Measurements from ENCODE around the gene ABCB1.

DNA sequence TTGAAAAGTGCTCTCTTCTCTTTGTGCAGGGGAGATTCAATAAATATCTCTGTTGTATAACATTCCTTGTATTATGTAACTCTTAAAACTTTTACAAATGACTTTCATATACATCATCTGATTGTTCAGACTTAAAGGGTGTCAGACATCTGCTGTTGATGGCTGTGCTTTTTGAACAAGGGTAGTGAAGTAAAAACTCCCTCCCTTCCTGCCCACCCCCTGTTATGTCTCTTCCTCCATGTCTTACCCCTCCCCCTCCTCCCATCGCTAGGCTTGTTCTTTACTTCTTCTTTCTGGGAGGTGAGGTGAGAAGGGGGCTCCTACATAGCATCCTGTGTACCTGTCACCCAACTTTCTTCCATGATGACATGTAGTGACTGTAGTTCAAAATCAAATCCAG is 101.8 kb downstream of the ABCB1 start:
- no peak for TF ChIP-seq CEBPB (IDR thresholded peaks at IDR 0.05; ENCODE audit: low read depth, low read length)
- TF ChIP-seq RAD21 (IDR thresholded peaks at IDR 0.05 in 1 of 2, conservative IDR thresholded peaks at IDR 0.05 in 1 of 2; ENCODE audit: low read depth in 2 of 2, low read length in 2 of 2), result no peak
- TF ChIP-seq CTCF (IDR thresholded peaks at IDR 0.05; ENCODE audit: control extremely low read depth in 1 of 3, insufficient read depth in 1 of 3, low read depth in 1 of 3, low read length in 3 of 3), result no peak
- TF ChIP-seq GABPA (IDR thresholded peaks at IDR 0.05; ENCODE audit: borderline replicate concordance, insufficient read depth, low read length), result no peak
- TF ChIP-seq JUND (IDR thresholded peaks at IDR 0.05; ENCODE audit: low read length), result no peak
- no peak for TF ChIP-seq SUZ12 (IDR thresholded peaks at IDR 0.05; ENCODE audit: low read length)
- no peak for TF ChIP-seq POLR2A (IDR thresholded peaks at IDR 0.05; ENCODE audit: control extremely low read depth in 1 of 2, low read depth in 2 of 2, low read length in 2 of 2)
